ENCODE results near the gene ZNF121.

ZNF121 gene

DNA sequence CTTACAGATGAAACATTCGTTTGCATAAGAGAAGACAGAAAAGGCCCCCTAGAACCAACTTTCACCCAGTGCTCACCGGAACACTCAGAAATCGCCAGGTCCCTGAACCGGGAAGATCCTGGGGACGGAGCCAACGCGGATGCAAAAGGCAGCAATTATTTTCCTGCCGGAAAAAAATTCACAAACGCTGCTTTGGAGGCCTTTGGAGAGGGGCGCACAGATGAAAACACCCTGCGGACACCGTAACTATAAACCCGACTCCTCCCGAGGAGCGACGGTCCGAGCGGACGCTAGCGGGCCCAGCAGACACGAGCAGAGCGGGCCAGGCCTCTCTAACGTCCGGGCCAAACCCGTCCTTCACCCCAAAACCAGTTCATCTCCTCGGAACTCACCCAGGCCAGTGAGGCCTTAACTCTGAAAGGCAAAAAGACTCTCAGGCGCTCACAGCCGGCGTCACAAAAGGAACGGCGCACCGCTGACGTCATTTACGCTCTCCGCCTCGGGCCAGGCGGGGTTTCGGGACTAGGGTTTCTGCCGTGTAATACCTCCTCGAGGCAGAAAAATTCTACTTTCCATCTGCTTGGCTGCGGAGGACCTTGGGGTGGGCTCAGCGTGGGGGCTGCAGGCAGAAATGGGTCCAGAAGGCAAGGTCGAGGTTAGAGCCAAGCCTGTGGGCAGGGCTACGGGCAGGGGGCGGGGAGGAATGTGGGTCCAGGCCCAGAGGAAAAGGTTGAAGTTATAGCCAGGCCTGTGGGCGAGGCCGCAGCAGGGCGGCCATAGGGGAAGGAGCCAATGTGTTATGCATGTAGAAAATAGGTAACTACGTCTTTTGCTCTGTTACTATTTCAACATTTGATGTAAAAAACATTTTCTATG lies 45.9 kb downstream of the ZNF121 start, which contains the start of gene ZNF426:
ZNF426 (minus strand) TSS at position 463 of the 876 bp plus-strand sequence. CDS start 2,413 bp downstream, outside the sequence.
- DNase-seq (ENCODE audit: low read depth), result peak; percentile 69

DNA sequence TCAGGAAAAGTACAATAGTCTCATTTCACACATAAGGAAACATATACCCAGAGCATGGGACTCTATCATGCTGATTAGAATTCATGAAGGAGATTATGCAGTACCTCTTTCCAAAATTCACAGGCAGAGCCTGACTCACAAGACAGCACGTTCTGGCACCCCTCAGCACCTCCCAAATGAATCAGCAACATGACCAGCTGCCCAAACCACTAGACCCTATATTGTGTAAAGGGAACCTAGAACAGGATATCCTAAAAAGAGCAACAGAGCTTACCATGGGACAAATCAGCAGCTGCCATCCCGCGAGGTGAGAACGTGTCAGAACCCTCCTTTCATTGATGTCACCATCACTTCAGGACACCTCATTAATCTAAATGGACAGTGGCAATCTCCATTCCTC lies 48.4 kb downstream of the ZNF121 start:
- DNase-seq (ENCODE audit: low read depth), result no peak

DNA sequence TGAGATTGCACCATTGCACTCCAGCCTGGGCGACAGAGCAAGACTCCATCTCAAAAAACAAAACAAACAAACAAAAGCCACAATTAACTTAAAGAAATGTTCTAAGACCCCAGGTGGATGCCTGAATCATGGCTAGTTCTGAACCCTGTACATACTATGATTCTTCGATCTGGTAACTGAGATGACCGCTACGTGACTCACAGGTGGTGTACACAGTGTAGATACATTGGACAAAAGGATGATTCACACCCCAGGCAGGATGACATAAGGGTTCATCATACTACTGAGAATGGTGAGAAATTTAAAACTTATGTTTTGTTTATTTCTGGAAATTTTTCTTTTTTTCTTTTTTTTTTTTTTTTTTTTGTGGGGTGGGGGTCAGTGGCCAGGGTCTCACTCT lies 52.4 kb downstream of the ZNF121 start:
- no peak for DNase-seq (ENCODE audit: low read depth)

DNA sequence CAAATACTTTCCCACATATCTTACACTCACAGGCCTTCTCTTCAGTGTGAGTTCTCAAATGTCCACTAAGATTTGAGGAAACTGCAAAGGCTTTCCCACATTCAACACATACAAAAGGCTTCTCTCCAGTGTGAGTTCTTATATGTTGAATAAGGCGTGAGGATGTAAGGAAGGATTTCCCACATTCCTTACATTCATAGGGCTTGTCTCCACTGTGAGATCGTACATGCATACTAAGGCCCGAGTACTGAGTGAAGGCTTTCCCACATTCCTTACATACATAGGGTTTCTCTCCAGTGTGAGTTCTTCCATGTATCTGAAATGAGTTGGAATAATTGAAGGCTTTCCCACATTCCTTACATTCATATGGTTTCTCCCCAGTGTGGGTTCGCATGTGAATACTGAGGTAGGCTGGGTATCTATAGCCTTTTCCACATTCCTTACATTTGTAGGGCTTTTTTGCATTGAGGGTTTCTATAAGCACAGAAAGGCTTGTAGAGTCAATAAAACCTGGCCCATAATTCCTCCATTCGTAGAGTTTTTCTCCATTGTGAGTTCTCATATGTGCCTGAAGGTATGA lies 55.5 kb downstream of the ZNF121 start:
- no peak for DNase-seq (ENCODE audit: low read depth)

DNA sequence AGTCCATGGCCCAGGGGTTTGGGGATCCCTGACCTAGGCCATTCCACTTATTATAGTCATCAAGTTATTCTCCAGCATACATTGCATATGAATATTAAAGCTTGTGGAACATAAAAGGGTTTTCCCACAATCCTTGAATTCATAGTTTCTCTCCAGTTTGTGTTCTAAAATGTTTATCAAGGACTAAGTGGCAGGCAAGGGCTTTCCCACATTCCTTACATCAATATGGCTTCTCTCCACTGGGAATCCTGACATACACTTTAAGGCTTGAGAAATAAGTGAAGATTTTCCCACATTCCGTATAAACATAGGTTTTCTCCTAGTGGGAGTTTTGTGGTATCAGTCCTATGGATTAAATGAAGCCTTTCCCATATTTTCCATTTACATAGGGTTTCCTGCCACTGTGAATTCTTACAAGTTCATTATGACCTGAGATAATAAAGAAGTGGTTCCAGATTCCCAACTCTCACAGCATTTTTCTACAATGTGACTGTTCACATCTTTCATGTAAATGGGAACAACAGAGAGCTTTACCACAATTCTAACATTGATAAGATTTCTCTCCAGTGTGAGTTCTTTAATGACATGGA lies 60.3 kb downstream of the ZNF121 start:
- no peak for DNase-seq (ENCODE audit: low read depth)
